BJ (cell line): ENCODE measurements around the gene EXOC6B. TPM values are rescaled to one million over a fixed set of nuclear protein-coding genes. Genes with fewer than 3 reads are reported as not detected.

ENCODE experiments used
- CTCF ChIA-PET: fragments of 350-600 bp; formaldehyde crosslinking; extraction: SDS; loops from one replicate; lab custom pipeline; 2021; ENCODE audit warnings: antibody characterized with exemption, inconsistent platforms; lab: Yijun Ruan, JAX
- POLR2A ChIA-PET: fragments of 300-600 bp; sonication (Branson Sonifier 250); formaldehyde crosslinking; extraction: SDS; loops from one replicate; lab custom pipeline; 2021; ENCODE audit warnings: antibody characterized with exemption; lab: Charles Lee
- DNase-seq: peaks from one replicate; pipeline ENCODE4 v3.0.0-alpha.2; 2011; ENCODE audit warnings: low read depth
- H3K27me3 ChIP-seq: 2 replicates; pipeline ENCODE4 v1.6.0; 2011; ENCODE audit warnings: low read length; ENCODE audit not compliant: control insufficient read depth, insufficient read depth
- H3K36me3 ChIP-seq: 2 replicates; pipeline ENCODE4 v1.5.1; 2011; ENCODE audit warnings: low read length; ENCODE audit not compliant: control insufficient read depth, insufficient read depth
- H3K4me3 ChIP-seq: 2 replicates; pipeline ENCODE4 v1.5.1; 2011; ENCODE audit warnings: low read depth, mild to moderate bottlenecking, control low read depth, low read length
- polyA plus RNA-seq: library from polyadenylated mRNA; depleted of rRNA; stranded (reverse); fragments of >200 nt; gene quantifications from 2 replicates; pipeline ENCODE4 v1.2.3, GENCODE V29; 2011
- TF ChIP-seq, protein P1 (sequence below): IDR thresholded peaks from 2 replicates; pipeline ENCODE4 v1.5.1; 2011; ENCODE audit warnings: low read depth, mild to moderate bottlenecking, control low read depth, inconsistent platforms, low read length, moderate library complexity; ENCODE audit not compliant: insufficient read depth

EXOC6B gene
- polyA plus RNA-seq, 1 experiment: 15.5 TPM

DNA sequence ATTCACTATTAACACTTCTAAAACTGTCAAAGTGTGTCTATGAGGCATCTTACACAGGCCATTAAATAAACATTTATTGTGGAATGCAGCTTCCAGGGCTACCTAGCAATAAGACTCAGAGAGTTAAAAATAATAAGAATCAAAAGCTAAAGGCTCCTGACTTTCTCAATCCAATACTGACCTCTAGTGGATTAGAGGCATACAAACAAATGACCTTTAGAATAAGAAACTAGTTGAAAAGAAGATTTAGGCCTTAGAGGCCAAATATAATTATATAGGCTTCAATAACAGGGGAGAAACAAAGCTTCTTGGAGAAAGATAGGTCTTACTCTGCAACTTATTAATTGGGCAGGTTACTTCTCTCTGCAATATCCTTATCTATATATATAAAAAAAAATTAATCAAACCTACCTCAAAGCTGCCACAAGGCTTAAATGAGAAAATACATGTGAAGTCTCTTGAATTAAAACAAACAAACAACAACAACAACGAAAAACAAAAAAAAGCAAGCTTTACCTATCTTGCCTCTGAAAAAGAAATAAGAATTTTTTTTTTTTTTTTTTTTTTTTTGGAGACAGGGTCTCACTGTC is 246.1 kb downstream of the EXOC6B start:
- TF ChIP-seq, protein P1, sequence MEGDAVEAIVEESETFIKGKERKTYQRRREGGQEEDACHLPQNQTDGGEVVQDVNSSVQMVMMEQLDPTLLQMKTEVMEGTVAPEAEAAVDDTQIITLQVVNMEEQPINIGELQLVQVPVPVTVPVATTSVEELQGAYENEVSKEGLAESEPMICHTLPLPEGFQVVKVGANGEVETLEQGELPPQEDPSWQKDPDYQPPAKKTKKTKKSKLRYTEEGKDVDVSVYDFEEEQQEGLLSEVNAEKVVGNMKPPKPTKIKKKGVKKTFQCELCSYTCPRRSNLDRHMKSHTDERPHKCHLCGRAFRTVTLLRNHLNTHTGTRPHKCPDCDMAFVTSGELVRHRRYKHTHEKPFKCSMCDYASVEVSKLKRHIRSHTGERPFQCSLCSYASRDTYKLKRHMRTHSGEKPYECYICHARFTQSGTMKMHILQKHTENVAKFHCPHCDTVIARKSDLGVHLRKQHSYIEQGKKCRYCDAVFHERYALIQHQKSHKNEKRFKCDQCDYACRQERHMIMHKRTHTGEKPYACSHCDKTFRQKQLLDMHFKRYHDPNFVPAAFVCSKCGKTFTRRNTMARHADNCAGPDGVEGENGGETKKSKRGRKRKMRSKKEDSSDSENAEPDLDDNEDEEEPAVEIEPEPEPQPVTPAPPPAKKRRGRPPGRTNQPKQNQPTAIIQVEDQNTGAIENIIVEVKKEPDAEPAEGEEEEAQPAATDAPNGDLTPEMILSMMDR: peak; percentile 62
- no peaks in the 10 kb centered on the region for H3K36me3 ChIP-seq
- ChIA-PET POLR2A (interaction anchor here (0.7 kb wide), 1 partner anchor 982 kb away, joined by 4 read pairs; no protein-coding TSS in a partner anchor), CTCF (interaction anchor here (0.6 to 4.4 kb wide), 19 partner anchors 9 to 1034 kb away, joined by 3 to 28 read pairs (median 4); no protein-coding TSS in a partner anchor)
- no peak for DNase-seq
- H3K4me3 ChIP-seq: no peak overlapping the region
- H3K27me3 ChIP-seq: no peaks in the 10 kb centered on the region

DNA sequence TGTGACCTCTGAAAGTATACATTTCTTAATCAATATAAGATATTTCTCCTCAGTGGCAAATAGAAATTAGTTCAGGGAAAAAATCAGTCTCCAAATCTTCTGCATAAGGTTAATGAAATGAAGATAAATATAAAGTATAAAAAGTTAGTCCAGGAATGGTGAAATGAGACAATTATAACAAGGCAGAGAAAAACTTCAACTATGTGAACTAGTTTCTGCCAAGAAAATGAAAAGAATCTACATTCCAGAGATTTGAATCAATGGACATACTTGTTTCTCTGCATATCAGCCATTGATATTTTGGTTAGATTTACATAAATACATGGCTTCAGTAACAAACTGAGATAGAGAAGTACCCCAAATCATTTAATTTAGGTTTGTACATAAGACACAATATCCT is 249.0 kb downstream of the EXOC6B start:
- TF ChIP-seq, protein P1: no peak
- Histone ChIP-seq H3K27me3 (no peaks in the 10 kb centered on the region), H3K4me3 (no peak overlapping the region), H3K36me3 (no peaks in the 10 kb centered on the region)
- CTCF ChIA-PET: interaction anchor here (1.0 to 1.1 kb wide), 2 partner anchors 427 to 439 kb away, joined by 3 to 6 read pairs; no protein-coding TSS in a partner anchor
- no peak for DNase-seq
- POLR2A ChIA-PET: no interaction called here

DNA sequence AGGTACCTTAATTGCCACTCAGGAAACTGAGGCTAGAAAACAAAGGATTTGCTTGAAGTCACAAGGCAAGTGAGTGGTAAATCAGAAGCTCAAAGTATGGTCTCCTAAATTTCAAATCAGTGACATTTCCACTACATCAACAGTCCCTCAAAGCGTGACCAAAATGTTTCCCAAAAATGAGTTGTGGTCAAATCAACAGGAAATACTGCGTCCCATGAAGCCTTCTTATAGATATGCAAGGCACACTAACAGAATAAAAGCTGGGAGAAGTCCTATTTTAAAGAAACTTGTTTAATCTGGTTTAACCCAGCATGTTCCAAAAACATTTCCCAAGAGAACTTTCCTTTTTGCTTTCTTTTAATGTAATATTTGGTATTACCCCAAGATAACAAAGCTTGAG is 249.4 kb downstream of the EXOC6B start:
- ChIA-PET CTCF (interaction anchor here (0.8 to 1.1 kb wide), 3 partner anchors 15 to 438 kb away, joined by 3 to 6 read pairs (median 3); no protein-coding TSS in a partner anchor), POLR2A (no interaction called here)
- Histone ChIP-seq H3K27me3 (no peaks in the 10 kb centered on the region), H3K4me3 (no peak overlapping the region), H3K36me3 (no peaks in the 10 kb centered on the region)
- DNase-seq: no peak
- TF ChIP-seq, protein P1: no peak

DNA sequence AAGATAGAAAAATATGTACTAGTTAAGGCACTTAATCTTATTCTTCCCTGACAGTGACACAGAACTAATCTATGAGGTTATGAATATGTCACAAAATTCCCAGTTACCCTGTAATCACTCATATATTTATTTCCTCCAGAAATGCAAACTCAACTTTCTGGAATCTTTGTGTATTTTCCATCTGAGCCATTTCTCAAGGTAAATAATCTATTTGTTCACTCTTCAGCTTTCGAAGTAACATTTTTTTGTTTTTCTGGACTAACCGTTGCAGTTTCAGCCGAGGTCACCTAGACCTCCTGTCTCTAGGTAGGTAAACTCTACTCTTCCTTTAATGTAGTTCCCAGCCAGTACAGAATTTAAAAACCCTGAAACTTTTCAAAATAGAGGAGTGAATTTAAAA is 250.9 kb downstream of the EXOC6B start:
- ChIA-PET CTCF (no interaction called here), POLR2A (no interaction called here)
- DNase-seq: no peak
- no peaks in the 10 kb centered on the region for H3K27me3 ChIP-seq
- TF ChIP-seq, protein P1: no peak
- no peaks in the 10 kb centered on the region for H3K36me3 ChIP-seq
- H3K4me3 ChIP-seq: no peak overlapping the region

DNA sequence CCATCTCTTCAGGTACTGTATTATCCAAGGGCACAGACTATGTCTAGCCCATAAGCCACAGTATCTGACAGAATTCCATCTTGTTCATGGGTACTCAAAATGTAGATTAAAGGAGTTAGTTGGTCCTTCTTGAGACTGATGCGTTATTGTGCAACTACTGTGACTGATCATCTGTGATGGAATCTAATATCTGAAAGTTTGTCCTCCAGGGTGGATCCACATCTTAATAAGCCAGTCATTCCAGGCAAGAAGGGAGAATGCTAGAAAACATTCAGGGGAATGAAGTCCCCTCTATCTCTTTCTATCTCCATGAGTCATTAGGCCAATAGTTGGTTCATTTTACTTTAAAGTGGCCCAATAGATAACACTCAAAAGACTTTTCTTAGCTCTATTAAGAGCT is 252.6 kb downstream of the EXOC6B start:
- DNase-seq: no peak
- no peaks in the 10 kb centered on the region for H3K36me3 ChIP-seq
- TF ChIP-seq, protein P1: no peak
- ChIA-PET POLR2A (no interaction called here), CTCF (no interaction called here)
- no peak overlapping the region for H3K4me3 ChIP-seq
- H3K27me3 ChIP-seq: no peaks in the 10 kb centered on the region
